GM23248 (cell line): ENCODE results near the gene GNG2.

ENCODE experiments used
- EZH2 ChIP-seq: fragments of 200-600 bp; sonication (generic); IDR thresholded peaks from 2 replicates; pipeline ENCODE4 v1.6.1; 2018; ENCODE audit warnings: antibody characterized with exemption, mild to moderate bottlenecking; ENCODE audit not compliant: insufficient read depth, poor library complexity, severe bottlenecking
- EZH2phosphoT487 ChIP-seq: fragments of 200-600 bp; sonication (generic); IDR thresholded peaks from 2 replicates; pipeline ENCODE4 v1.6.1; 2018; ENCODE audit warnings: antibody characterized with exemption, moderate library complexity, mild to moderate bottlenecking, low read depth; ENCODE audit not compliant: insufficient read depth

DNA sequence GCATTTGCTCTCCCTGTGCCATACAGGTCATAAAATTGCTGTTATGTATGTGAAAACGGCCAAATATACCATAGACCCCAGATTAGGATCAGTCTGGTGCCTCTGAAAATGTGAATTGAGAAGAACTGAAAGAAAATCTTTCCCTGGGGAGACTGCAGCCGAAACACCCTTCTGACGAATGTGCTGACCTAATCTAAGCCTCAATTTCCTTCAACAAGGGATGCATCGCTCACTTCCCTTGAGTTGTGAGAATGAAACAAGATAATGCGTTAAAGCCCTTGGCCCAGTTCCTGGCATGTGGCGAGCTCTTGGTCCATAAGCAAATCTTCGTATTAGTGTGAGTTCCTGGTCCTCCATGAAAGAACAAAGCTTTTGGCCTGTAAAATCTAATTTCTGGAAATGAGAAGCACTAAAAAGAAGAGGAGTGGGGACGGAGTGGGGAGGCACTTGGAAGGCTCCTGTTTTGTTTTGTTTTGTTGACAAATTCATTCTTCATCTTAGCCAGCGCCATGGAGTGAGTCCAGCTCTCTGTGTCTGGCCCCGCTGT, 79.4 kb downstream of the GNG2 start:
- no peak for TF ChIP-seq EZH2
- no peak for TF ChIP-seq EZH2phosphoT487
